DMS153 treated with DMSO at 0.1 percent for 48 hours (cell line): ENCODE results near the gene CTDSPL.
A peak's percentile ranks its signal among the peaks of the same experiment; 100 is the strongest.

Source experiments
- DNase-seq: peaks from one replicate; lab custom pipeline; 2025; ENCODE audit not compliant: unreplicated experiment; lab: John Stamatoyannopoulos, UW

Gene CTDSPL

GRCh38 chr3:37997342-37997741 is 135.7 kb downstream of the CTDSPL start:
- DNase-seq = no peak

DNA sequence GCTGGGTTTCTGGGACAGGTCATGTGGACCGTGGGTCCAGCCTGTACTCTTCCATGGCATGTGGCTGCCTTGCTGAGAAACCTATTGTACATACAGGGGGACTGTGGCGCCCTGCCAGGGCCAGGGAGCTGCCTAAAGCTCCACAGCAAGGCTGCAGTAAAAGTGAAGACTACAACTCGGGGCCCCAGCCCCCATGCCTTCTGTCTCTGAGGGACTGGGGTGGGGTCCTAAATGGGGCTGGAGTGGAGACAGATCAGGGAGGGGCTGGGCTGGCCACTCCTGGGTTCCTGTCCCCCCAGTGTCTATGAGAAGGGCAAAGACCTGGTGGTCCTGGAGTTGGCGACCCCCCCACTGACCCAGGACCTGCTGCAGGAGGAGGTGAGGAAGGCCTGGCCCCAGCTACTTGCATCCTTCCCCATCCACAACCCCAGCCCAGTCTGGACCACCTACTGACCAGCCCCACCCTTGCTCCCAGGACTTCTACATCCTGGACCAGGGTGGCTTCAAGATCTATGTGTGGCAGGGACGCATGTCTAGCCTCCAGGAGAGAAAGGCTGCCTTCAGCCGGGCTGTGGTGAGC is 136.2 kb downstream of the CTDSPL start:
- DNase-seq = no peak

GRCh38 chr3:37999836-38000235 is 138.2 kb downstream of the CTDSPL start:
- no peak for DNase-seq

GRCh38 chr3:38000242-38000916 is 138.7 kb downstream of the CTDSPL start:
- no peak for DNase-seq

- DNase-seq = no peak
Measured at GRCh38 chr3:38000965-38001455, 139.3 kb downstream of the CTDSPL start.

DNA sequence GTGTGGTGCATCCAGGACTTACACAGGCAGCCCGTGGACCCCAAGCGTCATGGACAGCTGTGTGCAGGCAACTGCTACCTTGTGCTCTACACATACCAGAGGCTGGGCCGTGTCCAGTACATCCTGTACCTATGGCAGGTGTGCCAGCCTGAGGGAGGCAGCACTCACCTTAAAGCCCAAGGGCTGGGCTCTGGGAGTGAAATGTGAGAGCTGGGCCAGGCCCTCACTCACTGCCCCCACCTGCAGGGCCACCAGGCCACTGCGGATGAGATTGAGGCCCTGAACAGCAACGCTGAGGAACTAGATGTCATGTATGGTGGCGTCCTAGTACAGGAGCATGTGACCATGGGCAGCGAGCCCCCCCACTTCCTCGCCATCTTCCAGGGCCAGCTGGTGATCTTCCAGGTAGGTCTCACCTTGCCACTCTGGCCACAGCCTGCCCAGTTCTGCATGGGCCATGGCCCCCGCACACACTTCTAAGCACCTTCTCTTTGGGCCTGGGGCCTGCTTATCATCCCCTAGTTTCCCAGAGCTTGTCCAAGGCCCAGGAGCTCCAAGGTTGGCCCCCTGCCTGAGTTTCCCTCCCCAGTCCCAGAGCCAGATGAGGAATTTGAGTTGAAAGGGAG is 139.9 kb downstream of the CTDSPL start:
- peak; percentile 1 for DNase-seq

DNA sequence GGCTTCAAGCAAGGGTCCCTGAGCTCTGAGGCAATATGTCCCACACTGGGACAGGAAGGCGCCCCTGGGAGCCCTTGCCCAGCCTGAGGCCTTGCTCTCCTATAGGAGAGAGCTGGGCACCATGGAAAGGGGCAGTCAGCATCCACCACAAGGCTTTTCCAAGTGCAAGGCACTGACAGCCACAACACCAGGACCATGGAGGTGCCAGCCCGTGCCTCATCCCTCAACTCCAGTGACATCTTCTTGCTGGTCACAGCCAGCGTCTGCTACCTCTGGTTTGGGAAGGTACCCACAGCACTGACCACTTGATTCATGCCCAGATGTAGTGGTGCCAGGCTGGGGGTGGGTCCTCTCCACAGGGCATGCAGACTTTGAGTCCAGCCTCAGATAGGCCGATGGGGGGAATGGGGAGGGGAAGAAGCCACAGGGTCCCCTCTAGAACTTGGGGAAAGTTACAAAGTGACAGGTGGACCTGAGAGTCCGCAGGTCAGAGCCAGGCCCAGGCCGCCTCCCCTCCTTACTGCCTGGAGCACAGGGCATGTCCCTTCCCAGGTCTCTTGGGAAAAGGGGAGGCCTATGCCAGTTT is 140.7 kb downstream of the CTDSPL start:
- DNase-seq = no peak

DNA sequence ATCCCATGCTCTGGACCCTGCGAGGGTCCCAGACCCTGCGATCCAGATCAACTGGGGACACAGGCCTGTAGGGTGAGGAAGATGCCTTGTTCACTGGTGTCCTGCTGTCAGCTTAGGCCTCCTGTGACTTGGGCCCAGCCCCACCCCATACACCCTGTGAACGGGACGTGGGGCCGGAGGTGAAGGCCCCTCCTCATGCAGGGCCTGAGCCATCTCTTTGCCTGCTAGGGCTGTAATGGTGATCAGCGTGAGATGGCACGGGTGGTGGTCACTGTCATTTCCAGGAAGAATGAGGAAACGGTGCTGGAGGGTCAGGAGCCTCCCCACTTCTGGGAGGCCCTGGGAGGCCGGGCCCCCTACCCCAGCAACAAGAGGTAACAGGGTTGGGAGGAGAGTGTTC is 141.3 kb downstream of the CTDSPL start:
- DNase-seq = no peak

- DNase-seq = no peak
Measured at GRCh38 chr3:38003371-38003816, 141.7 kb downstream of the CTDSPL start.

DNA sequence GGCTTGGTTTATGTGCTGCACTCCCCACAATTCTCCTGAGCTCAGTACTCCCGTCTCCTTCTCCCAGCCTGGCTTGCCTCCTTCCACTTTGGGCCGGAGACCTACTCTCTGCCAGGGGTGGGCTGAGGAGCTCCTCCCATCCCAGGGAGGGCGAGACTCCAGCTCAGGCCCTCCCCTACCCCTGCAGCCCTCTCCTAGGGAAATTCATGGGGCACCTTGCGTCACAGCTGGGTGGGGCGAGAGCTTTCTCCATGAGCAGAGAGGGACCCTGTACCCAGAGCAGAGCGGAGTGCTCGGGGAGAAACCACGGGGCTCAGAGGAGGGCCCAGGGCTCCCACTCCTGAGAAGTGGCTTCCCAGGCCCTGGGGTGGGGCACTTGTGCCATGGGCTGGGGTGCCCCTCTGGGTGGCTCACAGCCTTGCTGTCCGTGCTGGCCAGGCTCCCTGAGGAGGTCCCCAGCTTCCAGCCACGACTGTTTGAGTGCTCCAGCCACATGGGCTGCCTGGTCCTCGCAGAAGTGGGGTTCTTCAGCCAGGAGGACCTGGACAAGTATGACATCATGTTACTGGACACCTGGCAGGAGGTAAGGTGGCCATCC is 142.2 kb downstream of the CTDSPL start:
- no peak for DNase-seq

DNA sequence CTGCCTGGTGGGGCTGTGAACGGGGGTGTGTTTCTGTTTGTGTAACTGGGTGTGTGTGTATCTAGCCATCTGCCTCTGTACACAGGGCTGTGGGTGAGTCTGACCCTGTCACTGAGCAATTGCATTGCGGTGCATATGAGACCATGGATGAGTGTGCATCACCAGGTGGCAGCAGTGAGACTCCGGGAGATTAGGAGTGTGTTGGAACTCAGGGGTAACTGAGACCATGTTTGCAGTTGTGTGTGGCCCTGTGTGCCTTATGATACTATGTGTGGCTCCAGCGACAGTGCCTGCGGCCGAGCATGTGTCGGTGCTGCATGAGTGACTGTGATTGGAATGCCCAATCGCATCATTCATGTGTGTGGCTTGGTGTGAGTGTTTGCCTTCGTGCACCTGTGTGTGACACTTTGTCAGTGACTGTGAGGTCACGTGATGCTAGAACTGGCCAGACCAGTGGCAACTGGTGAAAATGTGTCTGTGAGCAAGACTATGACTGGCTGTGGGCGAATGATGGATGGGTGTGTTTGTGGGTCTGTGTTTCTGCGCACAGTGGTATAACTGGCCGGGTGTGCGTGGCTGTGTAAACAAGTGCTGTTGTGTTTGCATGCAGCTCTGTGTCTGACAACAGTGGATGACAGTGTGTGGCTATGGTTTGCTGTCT is 142.9 kb downstream of the CTDSPL start:
- DNase-seq = peak; percentile 1

DNA sequence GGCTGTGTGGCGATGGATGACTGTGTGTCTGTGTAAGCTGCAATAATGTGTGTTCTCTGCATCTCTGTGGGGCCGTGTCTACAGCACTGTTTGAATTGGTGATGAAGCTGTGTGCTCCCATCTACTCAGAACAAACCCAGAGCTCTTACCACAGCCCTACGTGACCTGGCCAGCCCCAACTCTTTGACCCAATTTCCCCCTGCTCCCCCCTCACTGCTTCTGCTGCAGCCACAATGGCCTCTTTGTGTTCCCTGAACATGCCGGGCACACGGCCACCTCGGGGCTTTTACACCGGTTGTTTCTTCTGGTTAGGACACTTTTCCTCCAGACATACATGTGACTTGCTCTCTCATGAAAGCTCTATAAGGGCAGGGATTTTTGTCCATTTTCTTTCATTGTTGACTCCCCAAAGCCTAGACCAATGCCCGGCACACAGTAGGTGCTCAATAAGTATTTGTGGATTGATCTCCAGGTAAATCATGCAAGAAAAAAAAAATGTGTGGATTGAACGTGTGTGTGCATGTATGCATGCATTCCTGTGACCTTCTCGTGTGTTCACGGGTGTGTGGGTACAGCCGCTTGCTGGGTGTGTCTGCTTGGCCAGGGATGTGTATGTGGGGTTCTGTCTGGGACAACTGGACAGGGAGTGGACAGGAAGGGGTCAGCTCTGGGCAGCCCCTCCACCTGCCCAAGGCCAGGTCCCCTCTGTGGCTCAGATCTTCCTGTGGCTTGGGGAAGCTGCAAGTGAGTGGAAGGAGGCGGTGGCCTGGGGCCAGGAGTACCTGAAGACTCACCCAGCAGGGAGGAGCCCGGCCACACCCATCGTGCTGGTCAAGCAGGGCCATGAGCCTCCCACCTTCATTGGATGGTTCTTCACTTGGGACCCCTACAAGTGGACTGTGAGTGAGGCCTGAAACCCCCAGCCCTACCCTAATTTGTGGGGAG is 143.7 kb downstream of the CTDSPL start:
- no peak for DNase-seq

DNA sequence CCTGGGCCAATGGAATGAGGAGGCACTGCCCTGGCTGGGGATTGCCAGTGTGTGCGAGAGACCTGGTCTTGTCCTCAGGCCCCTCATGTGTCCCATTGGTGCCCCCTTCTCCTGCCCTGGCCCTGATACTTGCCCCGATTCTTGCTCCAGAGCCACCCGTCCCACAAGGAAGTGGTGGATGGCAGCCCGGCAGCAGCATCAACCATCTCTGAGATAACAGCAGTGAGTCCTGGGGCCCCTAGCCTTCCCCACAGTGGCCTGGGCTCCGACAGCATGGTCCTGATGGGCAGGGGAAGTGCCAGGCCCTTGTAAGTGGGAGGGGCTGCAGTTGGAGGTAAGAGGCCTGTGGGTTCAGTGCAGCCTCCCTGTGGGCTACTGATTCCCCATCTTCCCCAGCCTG is 144.4 kb downstream of the CTDSPL start:
- DNase-seq = no peak

- DNase-seq = no peak
Measured at GRCh38 chr3:38006445-38006995, 144.8 kb downstream of the CTDSPL start.

DNA sequence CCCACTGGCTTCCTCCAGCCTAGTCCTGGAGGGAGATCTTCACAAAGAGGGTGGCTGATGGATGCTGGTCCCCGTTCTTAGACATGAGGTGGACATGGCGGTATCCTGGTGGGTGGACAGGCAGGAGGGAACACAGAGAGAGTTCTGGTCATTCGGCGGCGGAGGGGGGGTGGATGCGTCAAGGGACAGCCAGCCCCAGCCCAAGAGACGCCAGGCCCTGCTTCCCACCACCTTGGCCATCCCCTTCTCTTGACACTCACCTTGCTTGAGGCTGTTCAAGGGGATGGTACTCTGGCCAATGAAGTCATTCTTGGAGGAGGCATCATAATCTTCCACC is 146.0 kb downstream of the CTDSPL start:
- no peak for DNase-seq

GRCh38 chr3:38008191-38008701 is 146.6 kb downstream of the CTDSPL start:
- DNase-seq = no peak

GRCh38 chr3:38008971-38009580 is 147.4 kb downstream of the CTDSPL start:
- DNase-seq = no peak

DNA sequence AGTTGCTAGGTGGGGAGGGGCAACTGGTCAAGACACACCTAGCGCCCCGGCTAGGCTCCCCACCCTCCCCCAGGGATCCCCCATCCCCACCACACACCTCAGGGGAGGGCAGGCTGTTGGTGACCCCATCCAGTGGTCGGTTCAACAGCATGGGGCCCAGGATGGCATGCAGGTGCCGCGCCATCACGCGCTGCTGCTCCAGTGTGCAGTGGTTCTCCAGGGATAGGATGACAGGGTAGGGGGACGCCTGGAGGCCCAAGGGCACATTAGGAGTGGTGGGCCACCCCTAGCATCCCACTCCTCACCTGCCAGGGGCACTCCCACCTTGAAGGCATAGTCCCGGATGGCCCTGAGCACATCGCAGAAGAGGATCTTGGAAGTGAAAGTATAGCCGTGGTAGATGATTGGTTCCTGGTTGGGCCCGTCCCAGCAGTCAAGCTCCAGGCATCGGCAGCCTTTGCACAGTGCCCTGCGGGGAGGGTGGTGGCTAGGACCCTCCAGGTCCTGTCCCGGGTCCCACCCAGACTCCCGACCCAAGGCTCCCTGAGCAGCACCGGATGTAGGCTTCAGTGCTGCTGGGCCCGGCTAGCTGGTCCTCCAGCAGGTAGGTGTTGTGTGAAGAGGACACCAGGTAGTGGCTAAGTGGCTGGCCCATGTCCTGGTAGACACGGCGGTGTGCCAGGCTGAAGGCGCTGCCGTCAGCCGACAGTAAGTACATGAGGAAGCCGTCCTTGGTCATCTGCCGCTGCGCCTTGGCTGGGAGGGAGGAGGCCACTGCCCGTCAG is 148.3 kb downstream of the CTDSPL start:
- no peak for DNase-seq
